ENCODE data around the gene MLLT3.

The MLLT3 gene

DNA sequence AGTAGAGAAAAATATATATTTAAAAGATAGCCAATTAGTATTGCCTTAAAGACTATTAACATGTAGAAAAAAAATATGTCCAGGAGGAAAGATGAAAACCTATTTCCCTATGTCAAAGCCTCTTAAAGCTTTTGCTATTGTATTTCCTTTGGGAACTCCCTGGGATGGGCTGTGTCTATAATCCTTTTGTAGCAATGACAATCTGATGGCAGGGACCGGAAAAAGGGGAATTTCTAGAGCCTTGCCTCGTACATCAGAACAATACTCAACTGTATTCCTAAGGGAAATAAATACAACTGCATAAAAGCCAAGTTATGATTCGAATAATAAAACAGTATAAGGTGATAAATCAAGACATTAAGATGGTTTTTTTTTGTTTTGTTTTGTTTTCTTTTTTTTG lies 257.3 kb downstream of the MLLT3 start:
- no peak for TF ChIP-seq ZNF274 (IDR thresholded peaks at IDR 0.05; ENCODE audit: low read depth, low read length)
- no peak overlapping the region for H3K4me3 ChIP-seq (ENCODE audit: low read length)

DNA sequence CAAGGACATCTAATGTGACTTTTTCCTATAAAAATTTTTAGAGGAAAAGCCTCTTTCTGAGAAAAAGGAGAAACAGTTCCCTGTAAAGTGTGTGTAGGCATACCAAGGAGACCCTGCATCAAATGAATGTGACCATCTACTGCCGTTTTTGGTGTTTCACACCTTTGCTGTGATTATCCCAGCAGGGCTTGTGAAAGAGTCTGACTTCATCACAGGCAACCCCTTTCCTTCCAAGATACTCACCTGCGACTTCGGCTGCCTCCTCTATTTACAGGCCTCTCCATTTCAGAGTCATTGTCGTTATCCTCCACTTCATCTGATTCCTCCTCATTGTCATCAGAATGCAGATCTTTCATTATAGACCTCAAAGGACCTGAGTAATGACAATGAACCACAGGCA lies 259.1 kb downstream of the MLLT3 start:
- H3K4me3 ChIP-seq (ENCODE audit: low read length), result no peak overlapping the region
- TF ChIP-seq ZNF274 (IDR thresholded peaks at IDR 0.05; ENCODE audit: low read depth, low read length), result no peak

DNA sequence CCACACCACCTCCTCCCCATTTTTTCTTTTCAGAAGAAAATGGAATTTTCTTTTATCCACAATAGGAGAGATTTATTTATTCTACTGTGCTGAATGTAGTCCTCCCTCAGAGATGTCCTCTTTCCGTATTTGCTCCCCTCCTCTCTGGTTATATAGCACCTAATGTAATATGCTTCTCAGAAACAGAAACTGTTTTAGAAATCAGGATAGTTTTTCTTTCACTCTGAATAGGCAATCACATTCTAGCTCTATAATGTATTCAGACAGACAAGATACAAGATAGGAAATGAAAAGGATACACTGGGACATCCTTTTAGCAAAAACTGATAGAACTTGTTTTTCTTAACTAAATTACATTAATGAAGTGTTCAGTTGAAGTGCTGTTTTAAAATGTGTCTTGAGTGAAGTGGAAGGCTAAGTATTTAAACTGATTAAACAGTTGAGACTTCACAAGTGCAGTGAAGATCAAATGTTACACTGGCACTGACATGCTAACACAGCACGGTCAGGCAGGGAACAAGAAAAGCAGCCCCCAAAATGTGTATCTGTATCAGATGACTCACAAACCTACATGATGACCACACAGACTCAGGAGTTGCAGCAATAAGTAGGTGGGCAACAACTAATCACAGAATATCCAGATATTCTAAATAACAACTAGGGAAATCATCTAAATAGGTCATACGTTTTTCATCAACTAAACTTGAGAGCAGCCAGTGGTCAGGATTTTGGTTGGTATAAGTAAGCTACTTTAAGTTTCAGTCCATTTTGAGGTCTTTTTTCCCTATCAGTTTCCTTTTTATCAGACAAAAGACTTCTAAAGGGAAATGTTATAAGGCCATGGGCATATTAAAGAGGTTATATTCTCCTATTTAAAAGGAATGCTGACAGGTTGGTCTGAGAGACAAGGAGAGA lies 260.4 kb downstream of the MLLT3 start:
- H3K4me3 ChIP-seq (ENCODE audit: low read length), result no peak overlapping the region
- no peak for TF ChIP-seq ZNF274 (IDR thresholded peaks at IDR 0.05; ENCODE audit: low read depth, low read length)

- H3K4me3 ChIP-seq (ENCODE audit: low read length), result no peak overlapping the region
- no peak for TF ChIP-seq ZNF274 (IDR thresholded peaks at IDR 0.05; ENCODE audit: low read depth, low read length)
Observed at GRCh38 chr9:20361229-20361628, 261.1 kb downstream of the MLLT3 start.

DNA sequence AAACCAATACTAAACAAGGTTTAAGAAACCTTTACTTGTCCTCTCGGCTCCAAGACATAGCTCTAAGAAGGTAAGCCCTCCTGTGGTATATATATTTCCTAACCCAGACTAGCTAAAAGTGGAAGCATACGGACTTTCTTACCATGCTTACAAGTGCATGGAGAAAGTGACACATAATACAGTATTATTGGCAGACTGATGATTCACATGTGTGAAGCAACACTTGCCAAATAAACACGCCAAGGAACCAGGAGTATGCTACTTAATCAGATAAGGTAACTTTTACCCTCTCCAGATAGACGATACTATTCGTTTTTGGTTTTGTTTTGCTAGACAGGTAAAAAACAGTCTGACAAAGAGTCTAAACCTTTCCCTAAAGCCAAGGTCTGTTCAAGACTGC lies 264.1 kb downstream of the MLLT3 start:
- TF ChIP-seq ZNF274 (IDR thresholded peaks at IDR 0.05; ENCODE audit: low read depth, low read length), result no peak

GRCh38 chr9:20357037-20357432 lies 265.3 kb downstream of the MLLT3 start:
- H3K4me3 ChIP-seq (ENCODE audit: low read length), result no peak overlapping the region
- no peak for TF ChIP-seq ZNF274 (IDR thresholded peaks at IDR 0.05; ENCODE audit: low read depth, low read length)

More for the DNA sequence above, 264.1 kb downstream of the MLLT3 start:
- no peak overlapping the region for H3K4me3 ChIP-seq (ENCODE audit: low read length)

DNA sequence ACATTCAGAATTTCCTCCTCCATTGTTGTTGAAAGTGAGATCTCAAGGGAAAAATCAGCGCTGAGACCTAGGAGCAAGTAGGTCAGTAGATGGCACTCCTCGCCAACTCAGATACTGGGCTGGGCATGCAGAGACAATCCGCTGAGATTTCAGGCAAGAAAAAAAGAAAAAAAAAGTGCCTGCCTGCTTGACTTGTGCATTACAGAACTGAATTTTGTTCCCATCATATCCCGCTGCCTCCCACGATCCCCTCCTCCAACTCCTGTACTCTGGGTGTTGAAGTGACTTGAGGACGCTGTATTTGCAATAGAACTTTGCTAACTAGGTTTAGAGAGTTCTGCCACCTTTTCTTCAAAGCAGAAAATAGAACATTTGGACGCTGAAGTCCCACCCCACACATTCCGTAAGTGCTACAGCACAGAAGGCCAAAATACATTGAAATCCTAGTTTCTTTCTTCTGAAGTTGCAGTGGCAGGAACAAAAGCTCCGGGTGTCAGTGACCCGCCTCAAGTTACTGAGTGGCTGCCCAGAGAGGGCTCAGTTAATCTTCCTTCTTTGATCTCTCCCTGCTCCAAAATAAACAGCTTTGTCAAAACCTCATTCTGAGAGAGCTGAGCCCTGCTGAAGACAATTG lies 265.8 kb downstream of the MLLT3 start:
- no peak for TF ChIP-seq ZNF274 (IDR thresholded peaks at IDR 0.05; ENCODE audit: low read depth, low read length)
- no peak overlapping the region for H3K4me3 ChIP-seq (ENCODE audit: low read length)

- TF ChIP-seq ZNF274 (IDR thresholded peaks at IDR 0.05; ENCODE audit: low read depth, low read length), result no peak
- H3K4me3 ChIP-seq (ENCODE audit: low read length), result no peak overlapping the region
Observed at GRCh38 chr9:20355022-20355421, 267.3 kb downstream of the MLLT3 start.

DNA sequence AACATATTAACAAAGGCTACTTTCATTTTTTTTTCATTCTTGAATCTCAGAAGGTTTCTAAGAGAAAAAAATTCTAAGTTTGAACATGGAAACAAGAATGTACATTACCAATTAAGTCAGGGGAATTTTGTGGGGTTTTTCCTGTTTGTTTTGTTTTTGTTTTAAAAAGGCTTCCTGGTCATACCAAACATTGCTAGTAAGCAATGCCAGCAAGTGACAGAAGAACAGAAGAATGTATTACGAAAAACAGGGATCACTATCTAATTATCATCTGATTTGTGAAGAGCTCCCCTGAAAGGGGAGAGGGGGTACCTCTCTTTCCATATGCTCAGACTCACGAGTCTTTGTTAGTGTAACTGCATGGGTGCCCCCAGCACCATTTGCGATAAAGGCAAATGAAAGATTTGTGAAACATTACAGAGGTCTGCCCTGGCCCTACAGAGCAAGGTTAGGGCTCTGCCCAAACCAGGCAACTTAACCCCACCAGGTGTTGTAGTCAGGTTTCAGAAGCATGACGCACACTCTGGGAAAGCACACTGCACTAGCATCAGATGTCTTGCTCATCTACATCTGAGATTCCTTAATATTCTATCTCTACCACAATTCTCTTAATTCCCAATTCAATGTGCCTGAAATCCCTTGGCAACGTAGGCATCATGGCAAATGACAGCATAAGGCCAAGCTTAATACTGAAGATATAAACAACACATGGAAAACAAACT lies 268.2 kb downstream of the MLLT3 start:
- no peak for TF ChIP-seq ZNF274 (IDR thresholded peaks at IDR 0.05; ENCODE audit: low read depth, low read length)
- H3K4me3 ChIP-seq (ENCODE audit: low read length), result no peak overlapping the region

DNA sequence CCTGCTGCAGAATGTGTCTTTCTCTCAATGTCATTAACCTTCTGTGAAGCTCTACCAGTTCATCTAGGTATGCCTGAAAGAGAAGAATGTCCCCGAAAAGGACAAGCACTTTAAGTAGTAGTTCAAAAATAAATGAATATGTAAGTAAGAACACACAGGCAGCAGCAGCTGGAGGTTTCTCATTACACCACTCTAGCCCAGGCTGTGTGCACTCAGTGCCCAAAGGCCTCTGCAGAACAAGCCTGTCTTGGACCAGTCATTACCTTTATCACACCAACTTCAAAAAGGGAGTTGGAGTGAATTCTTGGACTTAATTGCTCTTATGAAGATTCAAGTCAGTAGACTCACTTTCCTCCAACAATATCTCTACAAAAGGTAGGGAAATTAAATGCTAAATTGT lies 268.8 kb downstream of the MLLT3 start:
- no peak for TF ChIP-seq ZNF274 (IDR thresholded peaks at IDR 0.05; ENCODE audit: low read depth, low read length)
- H3K4me3 ChIP-seq (ENCODE audit: low read length), result no peak overlapping the region

DNA sequence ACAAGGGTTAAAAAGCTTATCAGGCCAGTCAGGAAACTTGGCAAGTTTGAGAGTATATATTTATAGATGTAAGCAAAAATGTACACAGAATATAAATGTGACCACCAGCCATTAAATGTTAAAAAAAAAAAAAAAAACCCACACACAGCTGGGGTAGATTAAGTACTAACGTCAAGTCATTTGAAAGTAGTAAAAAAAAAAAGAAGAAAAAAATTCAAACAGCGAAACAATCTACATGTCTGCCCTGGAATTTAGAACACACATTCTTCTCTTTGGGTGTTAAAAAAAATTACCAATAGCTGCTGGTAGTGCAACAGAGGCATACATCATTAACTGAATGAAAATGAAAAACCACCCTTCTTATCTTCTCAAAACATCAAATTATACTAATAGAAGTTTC lies 269.7 kb downstream of the MLLT3 start:
- no peak for TF ChIP-seq ZNF274 (IDR thresholded peaks at IDR 0.05; ENCODE audit: low read depth, low read length)
- no peak overlapping the region for H3K4me3 ChIP-seq (ENCODE audit: low read length)

DNA sequence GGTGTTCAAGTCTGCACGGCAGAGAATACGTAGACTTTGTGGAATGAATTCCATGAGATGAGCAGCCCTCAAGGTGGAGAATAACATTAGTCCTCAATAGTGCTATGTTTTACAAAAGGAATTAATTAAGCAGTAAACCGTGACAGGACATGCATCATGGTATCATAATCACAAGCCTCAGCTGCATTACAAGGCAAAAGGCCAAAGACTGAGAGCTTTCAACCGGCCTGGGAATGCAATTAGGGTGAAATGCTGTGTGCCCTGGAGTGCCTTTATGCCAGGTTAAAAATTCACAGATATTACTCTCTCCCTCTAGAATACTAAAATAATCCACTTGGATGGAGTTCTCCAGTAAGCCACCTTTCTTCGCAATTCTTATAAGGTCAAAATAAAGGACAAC lies 270.6 kb downstream of the MLLT3 start:
- TF ChIP-seq ZNF274 (IDR thresholded peaks at IDR 0.05; ENCODE audit: low read depth, low read length), result no peak
- H3K4me3 ChIP-seq (ENCODE audit: low read length), result no peak overlapping the region

DNA sequence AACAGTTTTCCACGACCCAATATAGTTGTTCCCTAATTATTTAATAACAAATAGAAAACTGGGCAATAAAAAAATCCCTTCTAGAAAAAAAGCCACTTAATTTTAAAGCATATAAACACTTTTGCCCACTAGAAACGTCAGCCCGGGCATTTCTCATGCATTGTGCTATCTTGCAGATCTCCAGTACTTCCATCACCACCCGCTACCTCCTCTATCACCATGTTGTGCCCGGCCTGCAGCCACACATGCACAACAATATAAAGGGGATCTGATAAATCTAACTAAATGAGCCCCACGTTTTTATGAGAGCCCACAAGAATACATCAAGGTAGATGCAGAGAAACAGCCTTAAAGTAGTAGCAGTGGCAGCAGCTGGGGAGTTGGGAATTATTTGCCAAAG lies 272.7 kb downstream of the MLLT3 start:
- H3K4me3 ChIP-seq (ENCODE audit: low read length), result no peak overlapping the region
- TF ChIP-seq ZNF274 (IDR thresholded peaks at IDR 0.05; ENCODE audit: low read depth, low read length), result no peak

- H3K4me3 ChIP-seq (ENCODE audit: low read length), result no peak overlapping the region
- TF ChIP-seq ZNF274 (IDR thresholded peaks at IDR 0.05; ENCODE audit: low read depth, low read length), result no peak
Observed at GRCh38 chr9:20343325-20343724, 279.0 kb downstream of the MLLT3 start.

DNA sequence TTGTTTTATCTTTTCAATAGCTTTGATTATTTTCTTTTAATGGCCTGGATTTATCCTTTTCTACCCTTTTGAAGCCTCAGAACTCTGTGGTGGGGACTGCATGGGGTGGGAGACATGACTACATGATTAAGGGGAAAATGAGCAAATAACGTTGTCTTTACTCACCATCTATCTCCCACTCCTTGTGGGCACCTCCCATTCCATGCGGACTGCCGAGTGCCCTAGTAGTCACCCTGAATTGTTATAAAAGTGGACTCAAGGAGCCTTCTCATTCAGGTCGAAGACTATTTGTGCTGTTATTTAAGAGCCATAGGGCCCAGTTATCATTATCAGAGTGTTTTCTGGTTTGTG lies 281.8 kb downstream of the MLLT3 start:
- TF ChIP-seq ZNF274 (IDR thresholded peaks at IDR 0.05; ENCODE audit: low read depth, low read length), result no peak
- H3K4me3 ChIP-seq (ENCODE audit: low read length), result no peak overlapping the region

Measured in GM08714 (cell line).